Erythroblast (primary cell): ENCODE results near the gene URI1.

Experiments used
- GATA1 ChIP-seq: IDR thresholded peaks from 2 replicates; pipeline ENCODE4 v1.6.1; 2011; ENCODE audit warnings: low read depth, mild to moderate bottlenecking, control low read depth, low read length, moderate library complexity
- POLR2A ChIP-seq: IDR thresholded peaks from 2 replicates; pipeline ENCODE4 v1.6.1; 2011; ENCODE audit warnings: mild to moderate bottlenecking, low read length

DNA sequence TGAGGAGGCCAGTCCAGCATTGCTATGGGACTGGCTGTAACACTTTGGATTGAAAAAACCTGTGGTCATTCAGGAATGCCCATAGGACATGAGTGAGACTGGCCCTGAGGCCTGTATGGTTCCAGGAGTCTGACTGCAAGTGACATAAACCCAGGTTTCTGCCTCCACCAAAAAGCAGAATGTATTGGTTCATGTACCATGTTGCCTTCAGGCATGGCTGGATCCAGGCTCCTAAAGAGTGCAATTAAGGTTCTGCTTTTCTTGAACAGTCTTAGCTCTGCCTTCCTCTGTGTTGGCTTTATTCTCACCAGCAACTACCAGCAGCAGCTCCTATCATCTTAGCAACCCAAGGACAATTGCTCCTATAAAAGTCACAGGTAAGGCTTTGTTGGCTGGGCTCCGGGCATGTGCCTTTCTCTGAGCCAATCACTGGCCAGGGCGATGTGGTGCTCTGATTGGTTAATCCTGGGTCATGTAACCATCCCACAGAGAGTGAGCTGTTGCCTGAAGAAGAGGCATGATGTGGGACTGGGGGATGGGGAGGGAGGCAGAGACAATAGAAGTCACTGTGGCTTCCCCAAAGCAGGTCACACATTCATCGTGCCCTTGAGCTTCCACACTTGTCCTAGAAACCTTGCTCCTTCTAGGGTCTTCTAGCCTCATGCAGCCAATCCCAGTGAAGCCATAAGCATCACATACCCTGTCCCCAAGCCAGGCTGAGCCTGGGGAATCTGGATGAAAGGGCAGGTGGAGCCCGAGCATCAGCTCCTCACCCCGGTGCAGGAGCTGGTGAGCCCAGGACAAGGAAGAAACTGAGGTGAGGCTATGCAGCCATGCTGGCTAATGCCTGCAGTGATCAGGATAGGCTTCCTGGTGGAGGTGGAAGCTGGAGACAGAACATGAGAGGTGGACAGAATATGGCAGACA lies 123.9 kb downstream of the URI1 start:
- TF ChIP-seq POLR2A (no peak), GATA1 (no peak)
